NAMALWA (cell line): Measurements from ENCODE around the gene GFOD1.
"Not testable (repeated sequence)": the region's sequence is repeated elsewhere in the genome, so short reads cannot be mapped to it uniquely, and the experiment has no call there.

ENCODE experiments used
- DNase-seq: peaks from one replicate; pipeline ENCODE4 v3.0.0-alpha.2; 2015; ENCODE audit warnings: low spot score

The GFOD1 gene

DNA sequence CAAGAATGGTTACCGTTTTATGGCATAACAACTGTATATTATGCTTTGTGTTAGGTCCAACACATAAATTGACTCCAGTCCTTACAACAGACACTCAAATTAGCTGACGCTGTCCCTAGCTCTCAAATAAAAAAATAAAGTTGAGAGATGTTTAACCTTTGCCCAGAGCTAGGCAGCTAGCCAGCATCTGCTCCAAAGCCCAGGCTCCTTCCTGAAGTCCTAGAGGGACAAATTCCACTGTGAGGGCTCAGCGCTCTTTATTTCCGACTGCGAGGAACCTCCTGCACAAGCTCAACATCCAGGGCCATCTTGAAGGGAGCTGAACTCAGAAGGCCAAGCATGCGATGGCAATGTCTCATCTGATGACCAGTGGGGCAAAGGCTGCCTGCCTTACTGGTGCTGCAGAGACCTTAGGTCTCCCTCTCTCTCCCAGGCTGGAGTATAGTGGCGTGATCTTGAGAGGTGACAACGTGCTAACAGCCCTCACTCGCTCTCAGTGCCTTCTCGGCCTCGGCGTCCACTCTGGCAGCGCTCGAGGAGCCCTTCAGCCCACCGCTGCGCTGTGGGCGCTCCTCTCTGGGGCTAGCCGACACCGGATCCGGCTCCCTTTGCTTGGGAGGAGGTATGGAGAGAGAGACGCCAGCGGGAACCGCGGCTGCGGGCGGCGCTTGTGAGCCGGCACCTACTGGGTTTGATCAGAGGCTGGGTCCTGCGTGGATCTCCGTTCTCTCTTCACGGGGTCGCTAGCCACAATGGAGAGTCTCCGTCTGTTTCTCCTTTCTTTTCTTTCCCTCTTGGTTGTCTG is 24.7 kb upstream of the GFOD1 start:
- DNase-seq, result no peak

DNA sequence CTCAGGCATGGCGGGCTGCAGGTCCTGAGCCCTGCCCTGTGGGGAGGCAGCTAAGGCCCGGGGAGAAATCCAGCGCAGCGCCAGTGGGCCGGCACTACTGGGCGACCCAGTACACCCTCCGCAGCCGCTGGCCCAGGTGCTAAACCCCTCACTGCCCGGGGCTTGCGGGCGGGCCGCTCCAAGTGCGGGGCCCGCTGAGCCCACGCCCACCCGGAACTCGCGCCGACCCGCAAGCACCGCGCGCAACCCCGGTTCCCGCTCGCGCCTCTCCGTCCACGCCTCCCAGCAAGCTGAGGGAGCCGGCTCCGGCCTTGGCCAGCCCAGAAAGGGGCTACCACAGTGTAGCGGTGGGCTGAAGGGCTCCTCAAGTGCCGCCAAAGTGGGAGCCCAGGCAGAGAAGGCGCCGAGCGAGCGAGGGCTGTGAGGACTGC is 23.8 kb upstream of the GFOD1 start:
- not testable (repeated sequence) for DNase-seq

DNA sequence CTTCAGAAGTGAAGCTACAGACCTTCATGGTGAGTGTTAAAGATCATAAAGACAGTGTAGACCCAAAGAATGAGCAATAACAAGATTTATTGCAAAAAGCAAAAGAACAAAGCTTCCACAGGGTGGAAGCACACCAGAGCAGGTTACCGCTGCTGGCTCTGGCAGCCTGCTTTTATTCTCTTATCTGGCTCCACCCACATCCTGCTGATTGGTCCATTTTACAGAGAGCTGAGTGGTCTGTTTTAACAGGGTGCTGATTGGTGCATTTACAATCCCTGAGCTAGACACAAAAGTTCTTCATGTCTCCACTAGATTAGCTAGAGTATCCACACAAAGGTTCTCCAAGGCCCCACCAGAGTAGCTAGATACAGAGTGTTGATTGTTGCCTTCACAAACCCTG is 23.0 kb upstream of the GFOD1 start:
- not testable (repeated sequence) for DNase-seq

DNA sequence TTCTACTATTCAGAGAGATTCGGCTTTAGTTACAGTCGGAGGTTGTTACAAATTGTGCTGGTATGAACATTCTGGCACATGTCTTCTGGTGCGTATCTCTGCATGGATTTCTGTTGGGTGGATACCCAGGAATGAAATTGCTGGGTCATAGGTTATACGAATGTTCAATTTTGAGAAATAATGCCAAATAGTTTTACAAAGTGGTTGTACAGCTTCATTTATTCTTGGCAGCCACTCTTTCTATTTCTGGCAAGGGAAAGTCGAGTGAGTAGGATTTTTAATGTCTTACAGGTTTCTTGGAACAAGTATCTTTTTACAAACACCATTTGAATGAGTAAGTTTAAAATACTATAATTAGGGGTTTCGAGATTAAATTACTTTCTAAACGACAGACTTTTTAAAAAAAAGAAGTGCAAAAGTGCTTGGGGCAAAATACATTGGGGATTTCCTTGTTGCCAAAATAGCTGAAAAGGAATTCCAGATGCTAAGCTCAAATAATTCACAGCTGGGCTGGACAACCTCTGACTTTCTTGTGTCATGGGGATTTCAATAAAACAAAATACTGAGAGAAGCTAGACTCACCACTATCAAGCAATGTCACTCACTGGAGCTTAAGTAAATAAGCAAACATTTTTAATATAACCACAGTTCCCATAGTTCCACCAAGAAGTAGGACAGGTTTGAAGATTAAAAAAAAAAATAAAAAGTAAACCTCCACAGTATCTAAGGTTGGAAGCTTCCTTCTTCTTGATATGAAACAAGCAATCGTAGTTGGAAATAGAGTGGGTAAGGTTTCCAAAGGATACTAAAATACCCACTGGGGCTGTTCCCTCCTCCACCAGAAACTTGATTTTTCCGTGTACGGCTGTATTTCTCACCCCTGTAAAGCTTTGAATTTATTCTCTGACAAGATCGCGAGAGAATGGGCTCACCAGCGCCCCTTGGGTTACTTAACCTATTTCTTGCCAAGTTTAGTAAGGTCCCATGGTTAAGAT is 21.6 kb upstream of the GFOD1 start:
- no peak for DNase-seq

DNA sequence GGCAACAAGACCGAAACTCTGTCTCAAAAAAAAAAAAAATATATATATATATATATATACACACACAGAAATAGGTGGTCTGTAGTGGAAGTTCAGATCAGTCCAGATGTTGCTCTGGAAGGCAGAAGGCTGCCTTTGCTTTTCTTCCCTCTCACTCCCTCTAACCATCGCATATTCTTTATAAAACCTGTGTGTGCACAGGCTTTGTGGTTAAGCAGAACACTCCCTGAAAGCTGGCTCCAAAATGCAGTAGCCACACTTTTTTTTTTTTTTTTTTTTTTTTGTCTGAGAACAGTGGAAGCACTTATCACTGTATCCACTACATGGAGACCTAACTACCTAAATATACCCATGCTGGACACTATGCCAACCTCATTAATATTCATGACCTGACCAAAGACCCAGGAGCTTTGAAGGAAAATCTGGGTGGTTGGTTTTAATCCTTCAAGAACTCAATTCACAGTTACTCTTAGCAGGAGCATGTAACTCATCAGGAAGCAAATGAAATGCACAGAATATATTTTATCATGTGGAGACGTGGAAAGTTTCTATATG is 20.0 kb upstream of the GFOD1 start:
- DNase-seq, result no peak

DNA sequence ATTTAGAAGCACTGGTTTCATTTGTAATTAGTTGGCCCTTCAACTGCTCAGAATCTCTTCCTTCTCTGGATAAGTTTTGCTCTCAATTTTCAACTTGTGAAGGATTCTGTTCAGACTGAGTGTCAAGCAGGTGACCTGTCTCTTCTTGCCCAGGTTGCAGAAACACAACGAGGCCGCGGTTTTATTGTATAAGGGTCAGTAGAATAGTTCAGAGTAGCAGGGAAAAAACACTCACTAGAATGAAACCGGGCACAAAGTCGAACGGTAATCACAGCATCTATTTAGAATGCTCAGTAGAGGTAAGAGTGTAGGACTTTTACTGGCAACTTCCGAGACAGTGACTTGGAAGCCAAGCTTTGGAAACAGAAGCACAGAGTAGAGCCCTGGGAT is 17.9 kb upstream of the GFOD1 start:
- DNase-seq, result no peak

DNA sequence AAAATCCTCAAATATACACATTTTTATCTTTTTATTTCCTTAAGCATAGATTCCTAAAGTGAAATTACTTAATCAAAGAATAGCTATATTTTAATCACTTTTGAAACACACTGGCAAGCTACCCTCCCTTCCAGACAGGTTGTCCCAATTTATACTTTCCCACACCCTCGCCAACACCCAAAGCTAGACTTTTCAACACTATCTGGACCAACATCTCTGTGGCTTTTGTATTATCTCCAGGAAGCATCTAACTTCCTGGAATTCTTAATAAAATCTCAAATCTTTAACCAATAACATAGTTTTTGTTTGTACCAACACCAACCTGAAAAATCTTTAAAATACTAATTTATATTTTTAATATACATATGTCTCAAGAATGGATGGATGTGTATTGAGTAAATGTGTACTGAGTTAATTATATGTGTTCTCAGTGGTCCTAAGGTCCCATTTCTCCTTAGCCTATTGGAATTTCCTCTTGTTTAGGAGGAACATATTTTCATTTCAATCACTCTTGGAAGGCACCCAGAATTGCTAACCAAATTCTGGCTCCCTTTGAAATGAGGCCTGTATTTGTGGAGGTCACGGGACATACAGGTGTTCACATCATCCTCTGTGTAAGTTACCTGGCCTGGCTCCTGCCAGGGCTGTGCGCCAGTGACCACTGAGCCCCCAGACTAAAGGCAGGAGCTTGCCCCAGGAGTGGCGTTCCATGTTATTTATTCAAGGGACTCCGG is 17.4 kb upstream of the GFOD1 start:
- no peak for DNase-seq

DNA sequence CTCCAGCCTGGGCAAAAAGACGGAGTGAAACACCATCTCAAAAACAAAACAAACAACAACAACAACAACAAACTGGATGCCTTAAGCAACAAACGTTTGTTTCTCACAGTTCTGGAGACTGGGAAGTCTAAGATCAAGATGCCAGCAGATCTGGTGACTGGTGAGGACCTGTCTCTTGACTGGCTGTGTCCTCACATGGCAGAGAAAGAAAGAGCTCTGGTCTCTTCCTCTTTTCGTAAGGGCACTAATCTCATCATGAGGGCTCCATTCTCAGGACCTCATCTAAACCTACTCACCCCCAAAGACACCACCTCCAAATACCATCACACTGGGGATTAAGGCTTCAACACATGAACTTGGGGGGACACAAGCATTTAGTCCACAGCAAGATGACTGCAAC is 13.5 kb upstream of the GFOD1 start:
- no peak for DNase-seq

DNA sequence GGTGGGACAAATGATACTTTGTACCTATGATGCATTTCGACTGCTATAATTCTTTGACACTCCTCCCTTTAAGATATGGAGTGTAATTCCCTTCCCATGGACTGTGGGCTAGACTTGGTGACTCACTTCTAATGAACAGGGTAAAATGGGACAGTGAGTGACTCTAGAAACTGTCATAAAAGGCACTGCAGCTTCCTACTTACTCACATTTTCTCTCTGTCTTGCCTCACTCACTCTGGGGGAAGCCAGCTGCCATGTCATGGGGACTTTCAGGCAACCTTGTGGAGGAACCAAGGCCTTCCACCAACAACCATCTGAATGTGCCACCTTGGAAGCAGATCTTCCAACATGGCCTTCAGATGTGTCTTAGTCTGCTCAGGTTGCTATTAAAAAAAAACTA is 12.9 kb upstream of the GFOD1 start:
- no peak for DNase-seq

DNA sequence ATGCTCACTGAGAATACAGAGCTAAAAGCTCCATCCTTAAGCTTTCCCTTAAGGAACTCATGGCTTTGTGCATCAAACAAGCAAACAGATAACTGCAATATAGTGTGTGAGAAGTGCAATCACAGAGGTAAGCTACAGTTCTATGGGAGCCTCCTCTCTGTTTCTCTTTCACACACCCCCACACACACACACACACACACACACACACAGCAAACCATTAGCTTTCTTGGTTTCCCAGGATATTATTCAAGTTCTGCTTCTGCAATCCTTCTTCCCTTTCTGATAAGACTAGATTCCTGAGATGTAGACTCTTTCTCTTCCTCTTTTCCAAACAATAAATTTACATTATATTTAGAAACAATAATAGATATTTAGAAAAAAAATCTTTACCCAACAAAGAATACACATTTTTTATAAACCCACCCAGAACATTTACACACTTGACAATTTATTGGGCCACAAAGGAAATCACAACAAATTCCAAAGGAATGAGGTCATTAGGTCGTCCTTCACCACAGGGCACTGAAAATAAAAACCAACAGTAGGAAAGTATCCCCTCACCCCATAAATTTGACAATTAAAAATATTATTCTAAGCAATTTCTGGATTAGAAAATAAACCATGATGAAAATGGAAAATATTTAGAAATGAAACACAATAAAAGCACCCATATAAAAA is 9.3 kb upstream of the GFOD1 start:
- DNase-seq, result no peak

DNA sequence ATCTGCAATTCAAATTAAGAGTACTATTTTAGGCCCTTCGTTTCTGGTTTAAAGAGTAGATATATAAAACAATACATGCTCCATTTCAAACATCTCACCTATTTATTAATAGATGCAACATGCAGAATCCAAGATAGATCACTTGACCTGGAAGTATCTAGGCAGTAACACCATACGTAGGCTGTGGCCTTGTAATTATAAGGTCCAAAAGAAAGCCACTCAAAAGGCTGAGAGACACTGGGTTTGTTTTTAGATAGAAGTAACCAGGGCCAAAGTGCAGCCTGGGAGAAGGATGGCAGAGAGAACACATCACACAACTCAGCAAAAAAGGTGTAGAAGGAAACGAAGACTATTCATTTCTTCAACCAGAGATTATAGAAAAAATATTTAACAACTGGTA is 8.4 kb upstream of the GFOD1 start:
- DNase-seq, result no peak

DNA sequence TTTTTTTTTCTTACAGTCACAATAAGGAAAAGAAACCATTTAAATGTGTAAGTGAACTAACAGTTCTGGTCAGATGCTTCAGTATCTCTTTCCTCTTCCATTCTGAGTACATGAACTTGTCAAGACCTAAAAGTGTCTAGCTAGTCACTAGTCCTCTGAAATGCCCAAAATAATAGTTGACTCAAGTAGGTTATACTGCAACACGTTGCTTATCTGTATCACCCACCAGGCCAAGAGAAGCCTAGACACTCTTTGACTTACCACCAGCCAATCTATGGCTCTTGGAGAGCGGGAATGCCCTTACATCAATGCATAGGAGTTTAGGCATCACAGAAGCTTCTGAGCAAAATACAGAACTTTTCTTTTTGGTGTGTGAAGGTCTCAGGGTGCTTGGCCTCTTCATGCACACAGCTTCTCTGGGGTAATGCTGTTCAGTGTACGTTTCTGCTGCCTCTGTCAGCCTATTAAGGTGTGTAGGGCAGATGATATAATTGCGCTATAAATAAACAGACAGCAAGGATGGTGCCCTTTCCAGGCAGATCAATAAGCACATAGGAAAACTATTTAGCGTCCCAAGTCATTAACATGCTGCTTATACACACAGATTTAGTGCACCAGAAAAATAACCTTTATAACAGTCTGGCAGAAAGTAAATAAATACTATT is 7.8 kb upstream of the GFOD1 start:
- no peak for DNase-seq

DNA sequence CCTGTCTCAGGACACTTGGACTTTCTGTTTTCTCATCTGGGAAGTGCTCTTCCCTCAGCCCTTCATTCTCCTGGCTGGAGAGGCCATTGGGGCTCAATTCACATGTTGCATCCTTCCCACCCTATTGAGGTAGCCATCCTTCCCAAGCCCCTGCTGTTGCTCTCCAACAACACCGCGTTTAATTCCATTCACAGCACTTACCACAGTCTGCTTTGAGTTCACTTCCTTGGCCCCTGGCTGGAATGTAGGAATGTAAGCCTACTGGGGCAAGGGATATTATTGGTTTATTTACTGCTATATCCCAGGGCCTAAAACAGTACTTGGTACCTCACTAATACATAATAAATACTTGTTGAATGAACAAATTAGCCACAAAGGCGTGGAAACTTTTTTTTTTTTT is 6.7 kb upstream of the GFOD1 start:
- no peak for DNase-seq

DNA sequence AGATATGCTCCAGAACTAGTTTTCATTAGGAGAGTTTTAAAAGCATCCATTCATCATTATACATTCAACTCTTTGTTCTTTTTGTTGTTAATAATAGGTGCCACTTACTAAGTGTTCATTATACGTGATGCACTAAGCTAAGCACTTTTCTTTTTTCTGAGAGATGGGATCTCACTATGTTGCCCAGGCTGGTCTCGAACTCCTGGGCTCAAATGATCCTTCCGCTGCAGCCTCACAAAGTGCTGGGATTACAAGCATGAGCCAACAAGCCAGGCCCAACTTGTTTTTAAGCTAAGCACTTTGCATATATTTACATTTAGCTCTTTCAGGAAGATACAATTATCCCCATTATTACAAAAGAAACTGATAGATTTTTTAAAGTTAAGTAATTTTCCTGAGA is 5.7 kb upstream of the GFOD1 start:
- DNase-seq, result no peak

DNA sequence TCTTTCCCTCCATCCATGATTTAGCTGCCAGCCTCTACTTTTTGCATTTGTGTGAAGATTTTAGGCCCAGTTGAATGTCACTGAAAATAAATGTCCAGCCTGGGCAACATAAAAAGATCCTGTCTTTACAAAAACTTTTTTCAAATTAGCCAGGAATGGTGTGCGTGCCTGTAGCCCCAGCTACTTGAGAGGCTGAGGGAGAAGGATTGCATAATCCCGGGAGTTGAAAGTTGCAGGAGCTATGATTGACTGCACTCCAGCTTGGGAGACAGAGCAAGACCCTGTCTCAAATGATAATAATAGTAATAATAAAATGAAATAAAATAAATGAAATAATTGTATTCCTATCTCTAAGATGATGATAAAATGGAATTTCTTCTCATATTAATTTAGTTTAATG is 5.0 kb upstream of the GFOD1 start:
- DNase-seq, result no peak

DNA sequence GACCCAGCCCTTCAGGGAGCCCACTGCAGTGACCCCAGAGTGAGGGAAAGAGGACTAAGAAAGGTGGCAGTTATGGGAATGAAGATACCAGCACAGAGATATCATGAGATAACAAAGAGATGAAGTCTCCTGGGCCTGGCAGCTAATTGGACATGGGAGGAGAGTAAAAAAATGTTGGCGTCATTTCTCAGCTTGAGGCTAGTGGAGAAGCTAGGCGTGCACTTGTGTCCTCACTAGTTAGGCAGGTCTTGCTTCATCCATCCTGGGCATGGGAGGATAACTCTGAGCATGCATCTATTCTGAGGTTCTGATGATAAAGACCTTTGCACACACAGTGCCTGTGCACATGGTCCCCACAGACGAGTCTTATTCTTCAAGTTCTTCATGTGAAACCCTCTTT is 4.1 kb upstream of the GFOD1 start:
- DNase-seq, result no peak

DNA sequence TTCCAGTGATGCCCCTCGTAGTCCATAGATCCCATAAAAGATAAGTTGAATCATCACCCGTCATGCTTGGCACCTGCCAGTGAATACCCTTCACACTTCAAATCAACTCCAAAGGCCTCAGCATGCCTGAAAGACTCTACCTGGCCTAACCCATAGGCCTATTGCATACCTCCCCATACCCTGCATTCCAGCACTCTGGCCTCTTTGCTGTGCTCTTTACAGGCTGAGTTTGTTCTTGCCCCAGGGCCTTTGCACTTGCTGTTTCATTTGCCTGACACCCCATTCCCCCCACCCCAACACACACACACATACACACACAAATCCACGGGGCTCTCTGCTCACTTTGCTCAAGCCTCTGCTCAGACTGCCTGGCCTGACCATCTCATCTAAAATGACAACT is 3.0 kb upstream of the GFOD1 start:
- no peak for DNase-seq

DNA sequence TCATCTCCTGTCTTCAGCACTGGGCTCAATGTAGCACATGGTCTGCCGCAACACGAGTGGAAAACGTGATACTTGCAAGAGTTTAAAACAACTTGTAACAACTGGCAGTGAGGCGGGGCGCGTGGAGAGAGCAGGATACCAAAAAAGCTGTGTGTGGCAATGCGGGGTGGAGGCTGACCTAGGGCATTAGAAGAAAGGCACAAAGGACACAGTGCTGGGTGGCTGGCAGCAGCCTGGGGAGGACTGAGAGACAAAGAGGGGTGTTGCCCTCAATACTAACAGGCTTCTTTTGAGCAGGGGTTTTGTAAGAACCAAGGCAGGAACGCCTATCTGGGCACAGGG is 1.5 kb upstream of the GFOD1 start:
- no peak for DNase-seq

DNA sequence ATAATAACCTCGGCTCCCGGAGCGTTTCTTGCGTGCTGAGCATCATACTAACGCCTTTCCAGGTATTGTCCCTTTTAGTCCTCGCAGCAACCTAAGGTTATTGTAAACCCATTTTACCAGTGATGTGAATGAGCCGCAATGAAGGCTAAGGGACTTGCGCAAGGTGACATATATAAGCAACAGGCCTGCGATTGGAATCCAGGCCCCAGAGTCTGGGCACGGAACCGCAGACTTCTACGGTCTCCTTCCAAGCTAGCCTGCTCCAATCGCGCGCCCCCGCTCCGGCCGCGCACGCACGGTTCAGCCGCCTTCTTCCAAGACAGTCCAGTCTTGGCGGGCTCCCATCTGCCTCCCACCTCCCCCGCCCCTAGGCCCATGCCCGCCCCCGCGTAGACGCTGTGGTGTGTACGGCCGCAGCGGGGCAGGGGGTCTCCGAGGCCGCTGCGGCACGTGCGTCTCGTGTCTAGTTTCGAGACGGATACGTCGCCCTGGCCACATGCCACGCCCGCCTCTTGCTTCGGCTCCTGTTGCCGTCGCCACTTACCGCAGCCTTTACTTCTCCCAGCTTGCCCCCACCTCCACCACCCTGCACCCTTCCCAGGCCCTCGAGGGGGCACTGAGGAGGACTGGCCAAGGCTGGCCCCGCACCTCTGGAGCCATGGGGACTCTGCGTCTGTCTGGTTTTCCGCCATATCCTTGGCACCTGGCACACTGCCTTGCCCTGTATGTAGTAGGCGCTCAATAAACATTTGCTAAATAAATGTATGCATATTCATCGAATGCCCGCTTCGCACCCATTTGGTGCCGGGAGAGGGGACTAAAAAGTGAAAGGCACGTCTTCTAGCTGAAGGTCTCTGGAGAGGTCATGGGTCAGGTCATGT is 855 bp upstream of the GFOD1 start:
- no peak for DNase-seq

DNA sequence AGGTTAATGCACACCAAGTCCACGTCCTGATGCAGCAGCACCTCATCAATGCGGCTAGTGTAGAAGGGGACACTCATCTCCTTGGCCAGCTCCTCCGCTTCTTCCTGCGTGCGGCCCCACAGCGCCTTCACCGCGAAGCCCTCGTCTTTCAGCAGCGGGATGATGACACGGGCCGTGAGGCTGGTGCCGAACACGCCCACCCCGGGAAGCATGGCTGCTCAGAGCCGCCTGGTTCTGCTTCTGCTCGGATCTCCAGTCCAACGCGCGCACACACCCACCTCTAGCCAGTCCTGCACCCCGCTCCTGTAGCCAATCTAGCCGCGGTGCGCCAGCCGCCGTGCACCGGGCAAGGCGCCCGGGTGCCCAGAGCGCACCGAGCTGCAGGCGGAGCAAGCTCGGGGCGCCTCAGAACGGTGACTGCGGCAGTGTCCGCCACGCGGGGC is 700 bp downstream of the GFOD1 start:
- peak; percentile 87 for DNase-seq
